ENCODE results near the gene UNC13B. TPM values are rescaled to one million over a fixed set of nuclear protein-coding genes. Genes with fewer than 3 reads are reported as not detected.
A peak's percentile ranks its signal among the peaks of the same experiment; 100 is the strongest.

Gene UNC13B
- total RNA-seq, 1 donor from 2014 or later = 24.5 TPM

DNA sequence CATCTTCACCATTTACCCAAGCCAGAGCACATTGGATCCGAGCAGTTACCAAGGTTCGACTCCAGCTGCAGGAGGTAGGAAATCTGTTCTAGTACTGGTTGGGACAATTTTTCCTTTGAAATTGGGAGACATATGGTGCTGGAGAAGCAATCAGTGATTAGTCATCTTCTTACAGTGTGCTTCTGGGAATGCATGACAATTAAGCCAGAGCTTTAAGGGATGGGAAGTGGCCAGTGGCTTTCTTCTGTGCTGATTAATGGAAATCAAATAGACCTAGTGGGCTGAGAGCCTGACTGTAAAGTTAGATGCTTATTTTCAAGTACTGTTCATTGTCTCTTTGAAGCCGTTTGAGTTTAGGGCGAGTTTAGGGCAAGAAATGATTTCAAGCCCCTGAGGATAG, 152.1 kb downstream of the UNC13B start:
- TF ChIP-seq, protein P1, sequence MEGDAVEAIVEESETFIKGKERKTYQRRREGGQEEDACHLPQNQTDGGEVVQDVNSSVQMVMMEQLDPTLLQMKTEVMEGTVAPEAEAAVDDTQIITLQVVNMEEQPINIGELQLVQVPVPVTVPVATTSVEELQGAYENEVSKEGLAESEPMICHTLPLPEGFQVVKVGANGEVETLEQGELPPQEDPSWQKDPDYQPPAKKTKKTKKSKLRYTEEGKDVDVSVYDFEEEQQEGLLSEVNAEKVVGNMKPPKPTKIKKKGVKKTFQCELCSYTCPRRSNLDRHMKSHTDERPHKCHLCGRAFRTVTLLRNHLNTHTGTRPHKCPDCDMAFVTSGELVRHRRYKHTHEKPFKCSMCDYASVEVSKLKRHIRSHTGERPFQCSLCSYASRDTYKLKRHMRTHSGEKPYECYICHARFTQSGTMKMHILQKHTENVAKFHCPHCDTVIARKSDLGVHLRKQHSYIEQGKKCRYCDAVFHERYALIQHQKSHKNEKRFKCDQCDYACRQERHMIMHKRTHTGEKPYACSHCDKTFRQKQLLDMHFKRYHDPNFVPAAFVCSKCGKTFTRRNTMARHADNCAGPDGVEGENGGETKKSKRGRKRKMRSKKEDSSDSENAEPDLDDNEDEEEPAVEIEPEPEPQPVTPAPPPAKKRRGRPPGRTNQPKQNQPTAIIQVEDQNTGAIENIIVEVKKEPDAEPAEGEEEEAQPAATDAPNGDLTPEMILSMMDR (IDR thresholded peaks at IDR 0.05) = no peak
- H3K9me3 Mint-ChIP-seq (ENCODE audit: unreplicated experiment) = no peaks in the 10 kb centered on the region
- peaks cover 11% of the 10 kb centered on the region for H3K36me3 Mint-ChIP-seq (ENCODE audit: unreplicated experiment)
- H3K4me1 Mint-ChIP-seq (ENCODE audit: unreplicated experiment) = no peaks in the 10 kb centered on the region
- no peak for DNase-seq (ENCODE audit: extremely low spot score, unreplicated experiment)
- no peak overlapping the region for H3K27ac Mint-ChIP-seq (ENCODE audit: unreplicated experiment)
- no peaks in the 10 kb centered on the region for H3K27me3 Mint-ChIP-seq (ENCODE audit: unreplicated experiment)
- H3K4me3 Mint-ChIP-seq (ENCODE audit: unreplicated experiment) = no peak overlapping the region

DNA sequence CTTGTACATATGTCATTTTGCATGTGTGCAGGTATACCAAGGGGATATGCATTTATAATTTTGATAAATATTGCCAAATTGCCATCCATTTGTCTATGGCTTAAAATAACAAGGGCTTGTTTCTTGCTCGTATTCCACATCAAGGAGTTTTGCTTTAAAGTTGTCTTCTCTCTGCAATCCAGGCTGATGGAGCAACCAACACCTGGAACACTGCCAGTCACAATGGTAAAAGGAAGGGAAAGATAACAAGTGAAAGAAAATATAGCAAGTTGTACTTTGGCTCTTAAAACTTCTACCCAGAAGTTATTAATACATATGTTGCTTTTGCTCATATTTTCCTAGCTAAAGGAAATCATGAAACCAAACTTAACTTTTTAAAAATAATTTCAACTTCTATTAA, 156.9 kb downstream of the UNC13B start:
- H3K27me3 Mint-ChIP-seq (ENCODE audit: unreplicated experiment) = no peaks in the 10 kb centered on the region
- no peaks in the 10 kb centered on the region for H3K9me3 Mint-ChIP-seq (ENCODE audit: unreplicated experiment)
- H3K4me3 Mint-ChIP-seq (ENCODE audit: unreplicated experiment) = no peak overlapping the region
- H3K36me3 Mint-ChIP-seq (ENCODE audit: unreplicated experiment) = peaks cover 8% of the 10 kb centered on the region
- no peaks in the 10 kb centered on the region for H3K4me1 Mint-ChIP-seq (ENCODE audit: unreplicated experiment)
- DNase-seq (ENCODE audit: extremely low spot score, unreplicated experiment) = no peak
- TF ChIP-seq, protein P1 (IDR thresholded peaks at IDR 0.05) = no peak
- no peak overlapping the region for H3K27ac Mint-ChIP-seq (ENCODE audit: unreplicated experiment)

DNA sequence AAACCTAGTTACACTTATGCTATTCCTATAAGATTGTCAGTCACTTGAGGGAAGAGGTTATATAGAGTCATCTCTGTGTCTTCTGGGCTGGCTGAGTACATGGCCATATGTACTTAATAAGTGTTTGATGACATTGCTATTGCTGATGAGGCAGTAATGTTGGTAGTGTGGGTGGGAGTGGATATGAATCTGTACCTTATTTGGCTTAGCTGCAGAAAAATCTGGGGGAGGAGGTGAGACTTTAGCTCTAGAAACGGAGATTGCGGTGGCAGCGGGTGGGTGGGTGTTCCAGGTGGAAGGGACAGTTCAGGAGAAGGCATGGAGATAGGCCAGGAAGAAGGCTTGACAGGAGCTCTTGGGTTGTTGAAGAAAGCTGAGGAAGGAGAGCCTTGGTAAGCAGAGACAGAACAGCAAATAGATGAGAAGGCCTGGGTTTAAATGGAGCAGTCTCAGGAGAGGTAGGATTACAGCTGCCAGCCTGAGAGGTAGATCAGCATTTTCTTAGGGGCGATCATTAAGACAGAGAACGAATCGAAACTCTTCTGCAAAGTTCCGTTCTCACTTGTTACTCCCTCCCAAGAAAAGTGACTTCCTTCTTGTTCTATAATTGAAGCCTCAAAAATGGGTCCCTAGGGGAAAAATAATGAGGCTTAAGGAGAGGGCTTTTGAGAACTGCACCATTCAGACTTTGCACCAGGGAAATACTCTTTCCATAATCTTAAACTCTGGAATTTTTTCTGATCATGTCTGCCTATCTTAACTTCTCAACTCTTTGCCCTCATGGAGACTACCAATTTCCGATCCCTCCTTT, 160.5 kb downstream of the UNC13B start:
- Mint-ChIP-seq H3K27ac (ENCODE audit: unreplicated experiment) (no peak overlapping the region), H3K4me1 (ENCODE audit: unreplicated experiment) (no peaks in the 10 kb centered on the region), H3K27me3 (ENCODE audit: unreplicated experiment) (no peaks in the 10 kb centered on the region), H3K9me3 (ENCODE audit: unreplicated experiment) (no peaks in the 10 kb centered on the region), H3K36me3 (ENCODE audit: unreplicated experiment) (peaks cover 5% of the 10 kb centered on the region), H3K4me3 (ENCODE audit: unreplicated experiment) (no peak overlapping the region)
- TF ChIP-seq, protein P1 (IDR thresholded peaks at IDR 0.05) = no peak
- no peak for DNase-seq (ENCODE audit: extremely low spot score, unreplicated experiment)

DNA sequence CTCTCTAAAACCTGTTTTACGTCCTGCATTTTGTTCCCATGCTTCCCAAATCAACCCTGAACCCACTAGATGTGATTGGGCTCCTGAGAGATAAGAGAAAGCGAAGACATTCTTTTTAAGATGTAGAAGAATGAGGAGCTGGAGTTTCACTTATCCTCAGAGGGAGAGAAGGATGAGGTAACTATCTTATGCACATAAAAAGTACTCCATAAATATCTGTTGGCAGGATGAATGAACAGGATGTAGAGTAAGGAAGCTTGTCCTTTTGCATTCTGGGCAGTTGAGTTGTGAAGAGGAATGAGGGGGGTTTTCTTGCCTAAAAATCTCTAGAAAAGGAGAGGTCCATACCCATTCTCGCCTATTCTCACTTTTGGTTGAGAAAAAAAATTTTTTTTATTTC, 163.2 kb downstream of the UNC13B start:
- Mint-ChIP-seq H3K4me1 (ENCODE audit: unreplicated experiment) (no peaks in the 10 kb centered on the region), H3K27me3 (ENCODE audit: unreplicated experiment) (no peaks in the 10 kb centered on the region), H3K27ac (ENCODE audit: unreplicated experiment) (no peak overlapping the region), H3K36me3 (ENCODE audit: unreplicated experiment) (no peaks in the 10 kb centered on the region), H3K4me3 (ENCODE audit: unreplicated experiment) (no peak overlapping the region), H3K9me3 (ENCODE audit: unreplicated experiment) (no peaks in the 10 kb centered on the region)
- TF ChIP-seq, protein P1 (IDR thresholded peaks at IDR 0.05) = no peak
- no peak for DNase-seq (ENCODE audit: extremely low spot score, unreplicated experiment)

DNA sequence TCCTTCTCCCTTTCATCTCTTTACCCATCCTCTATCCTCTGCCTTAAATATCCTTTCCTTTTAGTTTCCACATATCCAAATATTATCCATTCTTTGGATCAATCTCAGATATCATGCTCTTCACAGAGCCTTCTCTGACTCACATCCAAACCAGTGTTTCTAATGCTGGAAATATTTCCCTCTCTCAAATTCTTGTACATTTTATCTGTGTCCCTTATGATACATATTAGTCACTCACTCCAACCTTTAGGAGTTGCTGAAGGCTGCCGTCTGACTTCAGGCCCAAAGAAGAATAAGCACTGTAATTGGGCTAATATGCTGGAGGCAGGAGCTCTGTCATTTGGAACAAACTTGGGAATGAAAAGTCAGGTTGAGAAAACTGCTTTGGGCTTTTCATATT, 171.7 kb downstream of the UNC13B start:
- TF ChIP-seq, protein P1 (IDR thresholded peaks at IDR 0.05) = no peak
- H3K27ac Mint-ChIP-seq (ENCODE audit: unreplicated experiment) = peak overlapping the region; percentile 52
- peaks cover 4% of the 10 kb centered on the region for H3K4me1 Mint-ChIP-seq (ENCODE audit: unreplicated experiment)
- no peak overlapping the region for H3K4me3 Mint-ChIP-seq (ENCODE audit: unreplicated experiment)
- DNase-seq (ENCODE audit: extremely low spot score, unreplicated experiment) = no peak
- no peaks in the 10 kb centered on the region for H3K27me3 Mint-ChIP-seq (ENCODE audit: unreplicated experiment)
- H3K36me3 Mint-ChIP-seq (ENCODE audit: unreplicated experiment) = no peaks in the 10 kb centered on the region
- H3K9me3 Mint-ChIP-seq (ENCODE audit: unreplicated experiment) = no peaks in the 10 kb centered on the region
